Ovary (tissue), 9 donors: ENCODE data around the gene STAT5B. TPM values are rescaled to one million over a fixed set of nuclear protein-coding genes. Genes with fewer than 3 reads are reported as not detected.

Source experiments
- DNase-seq, 5 donors: peaks; one replicate each; pipeline ENCODE4 v3.0.0-alpha.2; 2019 to 2020
- H3K27ac ChIP-seq, 2 donors: fragments of 200-600 bp; one replicate each; pipeline versions ENCODE4 v1.5.1 to v1.8.0; 2019 to 2022
- H3K27me3 ChIP-seq: fragments of 200-600 bp; one replicate; pipeline ENCODE4 v1.8.0; 2022
- H3K36me3 ChIP-seq: fragments of 200-600 bp; sonication (generic); one replicate; pipeline ENCODE4 v1.5.1; 2019
- H3K4me1 ChIP-seq: one replicate; pipeline ENCODE4 v1.8.1; 2013; ENCODE audit warnings: mild to moderate bottlenecking, moderate library complexity; ENCODE audit not compliant: insufficient read depth
- H3K4me3 ChIP-seq: fragments of 200-600 bp; sonication (generic); one replicate; pipeline ENCODE4 v1.5.1; 2017
- H3K9me3 ChIP-seq, 2 donors: fragments of 200-600 bp in 1 of 2; sonication (generic) in 1 of 2; one replicate each; pipeline versions ENCODE4 v1.5.1 to v1.8.1; 2013 to 2019; ENCODE audit warnings: mild to moderate bottlenecking in 1 of 2, moderate library complexity in 1 of 2
- CTCF ChIP-seq, 3 donors: fragments of 450-650 bp in 2 of 3; fragments of 200-600 bp in 1 of 3; IDR thresholded peaks; one replicate each; pipeline versions ENCODE4 v1.5.1 to v1.8.0; 2016 to 2022; ENCODE audit warnings: antibody characterized with exemption in 3 of 3, mild to moderate bottlenecking in 1 of 3
- EP300 ChIP-seq: sonication (generic); formaldehyde crosslinking; IDR thresholded peaks from one replicate; pipeline ENCODE4 v1.6.1; 2017; ENCODE audit warnings: antibody characterized with exemption
- POLR2A ChIP-seq: fragments of 450-650 bp; IDR thresholded peaks from one replicate; pipeline ENCODE4 v1.6.1; 2017; ENCODE audit warnings: antibody characterized with exemption, mild to moderate bottlenecking, moderate library complexity
- WGBS, 3 donors: extraction: QIAGEN DNeasy Blood & Tissue Kit in 1 of 3; methylation state at CpG; one replicate each; pipeline versions ENCODE4 v1.1.5 to v1.1.7; 2013 to 2017; 5-methylcytosine and 5-hydroxymethylcytosine counted together
- intact Hi-C, 4 donors: fragments of 100-400 bp; cut with DNase I; formaldehyde crosslinking; loops; one replicate each; pipeline versions ENCODE4 v1.11.0 to v1.15.1; 2022 to 2023
- polyA plus RNA-seq, 2 donors: library from polyadenylated mRNA; stranded (reverse); fragments of 200-250 nt in 1 of 2; fragments of 350-450 nt in 1 of 2; fragmentation: Illumina TruSeq in 1 of 2; extraction: RNeasy Lipid Tissue Mini Kit (QIAGEN cat#74804) in 1 of 2; gene quantifications; one replicate each; pipeline ENCODE4 v1.2.3, GENCODE V29; 2013 to 2014
- total RNA-seq, 7 donors: library from RNA; depleted of rRNA in 2 of 7; stranded (reverse); fragments of >200 nt in 2 of 7; fragmentation: NEBNext Ultra II Directional in 3 of 7; extraction: Animal tissue kit (Norgen Biotek cat#: 25700) in 3 of 7; gene quantifications; one replicate each; pipeline versions ENCODE4 v1.1.0 to v1.2.4, GENCODE V29; 2016 to 2023
- donor health status: DM: no; HTN: no; CAD: no; lungs with moderate emphysema.
- donor health status: DM: no; HTN: no; CAD: no.
- donor health status: Bipolar disorder and iron deficiency.
- donor health status: DM: yes; HTN: yes; CAD: no.
- donor health status: DM: no; HTN: no; CAD: no.
- donor health status: DM: yes; HTN: yes; CAD: no.

STAT5B gene
- total and polyA plus RNA-seq, 9 donors = 66.1 to 176 (median 108) TPM

GRCh38 chr17:42193216-42193968, 82.8 kb downstream of the STAT5B start:
- no peaks in the 10 kb centered on the region for H3K27me3 ChIP-seq
- intact Hi-C loops = no loop called here
- WGBS, 3 donors = 54 to 72% (median 60%) methylated on average over 12 of the region's 12 CpGs
- no peaks in the 10 kb centered on the region for H3K36me3 ChIP-seq
- peaks cover 10% of the 10 kb centered on the region for H3K4me1 ChIP-seq
- H3K4me3 ChIP-seq = peak overlapping the region; percentile 70
- DNase-seq = no peak
- peak overlapping the region in 1 of 2 donors; percentile 12 for H3K27ac ChIP-seq
- TF ChIP-seq POLR2A = no peak
- TF ChIP-seq EP300 = no peak
- no peak for TF ChIP-seq CTCF (IDR thresholded peaks at IDR 0.05)
- no peaks in the 10 kb centered on the region for H3K9me3 ChIP-seq

GRCh38 chr17:42192189-42193126, 83.7 kb downstream of the STAT5B start:
- Histone ChIP-seq H3K27me3 (no peaks in the 10 kb centered on the region), H3K27ac (no peak overlapping the region), H3K4me1 (peaks cover 10% of the 10 kb centered on the region), H3K36me3 (no peaks in the 10 kb centered on the region), H3K9me3 (no peaks in the 10 kb centered on the region), H3K4me3 (no peak overlapping the region)
- TF ChIP-seq CTCF (IDR thresholded peaks at IDR 0.05) (no peak), EP300 (no peak)
- DNase-seq = no peak
- 82 to 87% (median 86%) methylated on average over 13 to 23 of the region's 23 CpGs for WGBS, 3 donors
- intact Hi-C loops = no loop called here

- intact Hi-C loops = no loop called here
- no peak overlapping the region for H3K27ac ChIP-seq
- no peak overlapping the region for H3K4me3 ChIP-seq
- no peaks in the 10 kb centered on the region for H3K9me3 ChIP-seq
- 95 to 97% (median 96%) methylated on average over 5 of the region's 5 CpGs for WGBS, 3 donors
- H3K36me3 ChIP-seq = no peaks in the 10 kb centered on the region
- H3K27me3 ChIP-seq = no peaks in the 10 kb centered on the region
- no peak for TF ChIP-seq POLR2A
- TF ChIP-seq CTCF (IDR thresholded peaks at IDR 0.05) = no peak
- TF ChIP-seq EP300 = no peak
- peaks cover 10% of the 10 kb centered on the region for H3K4me1 ChIP-seq
- DNase-seq = no peak
These were observed 84.9 kb downstream of the STAT5B start for GRCh38 chr17:42191275-42191608.

- intact Hi-C loops = no loop called here
These were observed 85.5 kb downstream of the STAT5B start for GRCh38 chr17:42190491-42191274.

More at GRCh38 chr17:42190491-42191274, 85.5 kb downstream of the STAT5B start:
- Histone ChIP-seq H3K4me3 (no peak overlapping the region), H3K27ac (no peak overlapping the region), H3K27me3 (no peaks in the 10 kb centered on the region), H3K36me3 (no peaks in the 10 kb centered on the region), H3K4me1 (peaks cover 10% of the 10 kb centered on the region), H3K9me3 (no peaks in the 10 kb centered on the region)
- 85 to 87% (median 85%) methylated on average over 16 to 17 of the region's 17 CpGs for WGBS, 3 donors
- no peak for DNase-seq
- TF ChIP-seq EP300 (no peak), CTCF (IDR thresholded peaks at IDR 0.05) (no peak), POLR2A (no peak)
